Ishikawa (cell line): ENCODE data around the gene TPRG1L.

ENCODE experiments used
- CEBPB ChIP-seq: IDR thresholded peaks from 2 replicates; pipeline ENCODE4 v1.6.1; 2012
- CREB1 ChIP-seq: IDR thresholded peaks from 2 replicates; pipeline ENCODE4 v1.6.1; 2012; ENCODE audit warnings: low read depth
- EGR1 ChIP-seq: IDR thresholded peaks from 2 replicates; pipeline ENCODE4 v1.6.1; 2012
- EP300 ChIP-seq: IDR thresholded peaks from 2 replicates; pipeline ENCODE4 v1.6.1; 2012; ENCODE audit warnings: borderline replicate concordance
- MAX ChIP-seq: IDR thresholded peaks from 2 replicates; pipeline ENCODE4 v1.6.1; 2012
- NFIC ChIP-seq: IDR thresholded peaks from 2 replicates; pipeline ENCODE4 v1.6.1; 2012
- TAF1 ChIP-seq: IDR thresholded peaks from 2 replicates; pipeline ENCODE4 v1.6.1; 2012; ENCODE audit warnings: low read depth, mild to moderate bottlenecking
- TEAD4 ChIP-seq: IDR thresholded peaks from 2 replicates; pipeline ENCODE4 v1.6.1; 2012
- YY1 ChIP-seq: IDR thresholded peaks from 2 replicates; pipeline ENCODE4 v1.6.1; 2012; ENCODE audit warnings: low read depth
- ZBTB7A ChIP-seq: IDR thresholded peaks from 2 replicates; pipeline ENCODE4 v1.6.1; 2012; ENCODE audit warnings: low read depth
- TF ChIP-seq, protein P1 (sequence below): IDR thresholded peaks from 2 replicates; pipeline ENCODE4 v1.6.1; 2012; ENCODE audit warnings: low read depth, mild to moderate bottlenecking

DNA sequence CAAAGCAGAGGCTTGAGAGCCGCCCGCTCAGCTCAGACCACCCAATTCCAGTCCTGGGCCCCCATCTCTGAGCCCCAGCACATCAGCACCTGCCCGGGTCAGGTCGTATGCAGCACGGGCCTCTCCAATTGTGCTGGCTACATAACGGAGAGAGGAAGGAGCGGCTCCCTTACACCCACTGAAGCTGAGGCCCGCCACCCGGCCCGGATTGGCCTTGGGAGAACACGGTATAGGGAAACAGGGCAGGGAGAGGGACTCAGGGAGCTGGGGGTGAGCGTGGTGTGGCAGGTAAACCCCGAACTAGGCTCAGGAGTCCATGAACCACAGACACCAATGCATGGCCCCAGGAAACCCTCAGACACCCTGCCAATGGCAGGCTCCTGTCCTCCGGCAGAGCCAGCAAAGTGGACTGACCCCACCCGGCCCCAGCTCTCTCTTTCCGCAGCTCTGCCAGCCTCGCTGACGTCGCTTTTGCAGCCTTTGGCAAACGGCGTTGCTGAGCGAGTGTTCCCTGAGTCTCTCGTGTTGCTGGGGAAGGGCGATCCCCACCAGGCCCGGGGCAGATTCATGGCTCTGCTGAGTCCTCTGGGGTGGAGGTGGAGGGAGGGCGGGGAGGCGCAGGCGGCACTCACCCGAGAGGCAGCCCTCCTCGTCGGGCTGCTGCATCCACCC, 30.0 kb upstream of the TPRG1L start:
- no peak for TF ChIP-seq TAF1
- no peak for TF ChIP-seq NFIC
- TF ChIP-seq YY1: no peak
- TF ChIP-seq, protein P1, sequence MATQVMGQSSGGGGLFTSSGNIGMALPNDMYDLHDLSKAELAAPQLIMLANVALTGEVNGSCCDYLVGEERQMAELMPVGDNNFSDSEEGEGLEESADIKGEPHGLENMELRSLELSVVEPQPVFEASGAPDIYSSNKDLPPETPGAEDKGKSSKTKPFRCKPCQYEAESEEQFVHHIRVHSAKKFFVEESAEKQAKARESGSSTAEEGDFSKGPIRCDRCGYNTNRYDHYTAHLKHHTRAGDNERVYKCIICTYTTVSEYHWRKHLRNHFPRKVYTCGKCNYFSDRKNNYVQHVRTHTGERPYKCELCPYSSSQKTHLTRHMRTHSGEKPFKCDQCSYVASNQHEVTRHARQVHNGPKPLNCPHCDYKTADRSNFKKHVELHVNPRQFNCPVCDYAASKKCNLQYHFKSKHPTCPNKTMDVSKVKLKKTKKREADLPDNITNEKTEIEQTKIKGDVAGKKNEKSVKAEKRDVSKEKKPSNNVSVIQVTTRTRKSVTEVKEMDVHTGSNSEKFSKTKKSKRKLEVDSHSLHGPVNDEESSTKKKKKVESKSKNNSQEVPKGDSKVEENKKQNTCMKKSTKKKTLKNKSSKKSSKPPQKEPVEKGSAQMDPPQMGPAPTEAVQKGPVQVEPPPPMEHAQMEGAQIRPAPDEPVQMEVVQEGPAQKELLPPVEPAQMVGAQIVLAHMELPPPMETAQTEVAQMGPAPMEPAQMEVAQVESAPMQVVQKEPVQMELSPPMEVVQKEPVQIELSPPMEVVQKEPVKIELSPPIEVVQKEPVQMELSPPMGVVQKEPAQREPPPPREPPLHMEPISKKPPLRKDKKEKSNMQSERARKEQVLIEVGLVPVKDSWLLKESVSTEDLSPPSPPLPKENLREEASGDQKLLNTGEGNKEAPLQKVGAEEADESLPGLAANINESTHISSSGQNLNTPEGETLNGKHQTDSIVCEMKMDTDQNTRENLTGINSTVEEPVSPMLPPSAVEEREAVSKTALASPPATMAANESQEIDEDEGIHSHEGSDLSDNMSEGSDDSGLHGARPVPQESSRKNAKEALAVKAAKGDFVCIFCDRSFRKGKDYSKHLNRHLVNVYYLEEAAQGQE: no peak
- TF ChIP-seq ZBTB7A: no peak
- no peak for TF ChIP-seq CEBPB
- TF ChIP-seq EGR1: no peak
- TF ChIP-seq MAX: no peak
- no peak for TF ChIP-seq CREB1
- TF ChIP-seq TEAD4: no peak
- no peak for TF ChIP-seq EP300
